Astrocyte of the hippocampus (primary cell): ENCODE data around the gene NANOS3.

ENCODE experiments used
- DNase-seq: peaks from one replicate; pipeline ENCODE4 v3.0.0; 2011; ENCODE audit warnings: low read depth, low spot score

NANOS3 gene

DNA sequence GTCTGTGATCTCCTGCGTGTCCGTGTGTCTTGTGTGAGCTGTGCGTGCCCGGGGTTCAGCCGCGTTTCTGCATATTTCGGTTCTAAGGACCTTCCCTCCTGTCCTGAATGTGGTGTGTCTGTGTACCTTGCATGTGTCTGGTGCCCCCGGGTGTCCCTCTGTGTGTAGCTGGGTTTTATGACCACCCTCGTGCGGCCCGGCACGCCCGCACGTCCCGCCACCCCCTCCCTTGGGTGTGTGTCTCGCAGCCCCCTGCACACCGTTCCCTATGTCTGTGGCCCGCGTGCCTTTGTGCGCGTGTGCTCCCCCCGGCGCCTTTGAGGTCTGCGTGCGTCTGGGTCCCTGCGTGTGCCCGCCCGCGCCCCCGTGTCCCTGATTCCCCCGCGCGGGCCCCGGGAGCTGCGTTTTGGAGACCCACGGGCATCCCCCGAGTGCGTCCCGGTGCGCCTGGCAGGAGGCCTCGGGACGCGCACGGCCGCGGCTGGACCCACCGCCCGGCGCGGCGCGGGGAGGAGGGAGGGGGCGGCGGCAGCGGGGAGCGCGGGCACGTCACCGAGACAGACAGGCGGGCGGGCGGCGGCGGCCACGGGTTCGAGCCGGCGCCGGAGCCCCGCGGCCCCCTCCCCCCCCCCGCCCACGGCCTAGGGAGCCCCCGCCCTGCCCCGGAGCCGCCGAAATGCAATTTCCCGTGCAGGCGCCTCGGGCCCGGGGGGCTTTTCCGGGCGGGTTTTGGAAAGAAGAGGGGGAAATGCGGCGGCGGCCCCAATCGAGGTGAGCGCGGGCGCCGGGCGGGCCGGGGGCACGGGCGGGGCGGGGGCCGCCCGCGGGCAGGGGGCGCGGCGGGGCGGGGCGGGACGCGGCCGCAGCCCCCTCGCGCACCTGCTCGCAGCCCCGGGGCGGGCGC lies 12.0 kb upstream of the NANOS3 start:
- DNase-seq = no peak

DNA sequence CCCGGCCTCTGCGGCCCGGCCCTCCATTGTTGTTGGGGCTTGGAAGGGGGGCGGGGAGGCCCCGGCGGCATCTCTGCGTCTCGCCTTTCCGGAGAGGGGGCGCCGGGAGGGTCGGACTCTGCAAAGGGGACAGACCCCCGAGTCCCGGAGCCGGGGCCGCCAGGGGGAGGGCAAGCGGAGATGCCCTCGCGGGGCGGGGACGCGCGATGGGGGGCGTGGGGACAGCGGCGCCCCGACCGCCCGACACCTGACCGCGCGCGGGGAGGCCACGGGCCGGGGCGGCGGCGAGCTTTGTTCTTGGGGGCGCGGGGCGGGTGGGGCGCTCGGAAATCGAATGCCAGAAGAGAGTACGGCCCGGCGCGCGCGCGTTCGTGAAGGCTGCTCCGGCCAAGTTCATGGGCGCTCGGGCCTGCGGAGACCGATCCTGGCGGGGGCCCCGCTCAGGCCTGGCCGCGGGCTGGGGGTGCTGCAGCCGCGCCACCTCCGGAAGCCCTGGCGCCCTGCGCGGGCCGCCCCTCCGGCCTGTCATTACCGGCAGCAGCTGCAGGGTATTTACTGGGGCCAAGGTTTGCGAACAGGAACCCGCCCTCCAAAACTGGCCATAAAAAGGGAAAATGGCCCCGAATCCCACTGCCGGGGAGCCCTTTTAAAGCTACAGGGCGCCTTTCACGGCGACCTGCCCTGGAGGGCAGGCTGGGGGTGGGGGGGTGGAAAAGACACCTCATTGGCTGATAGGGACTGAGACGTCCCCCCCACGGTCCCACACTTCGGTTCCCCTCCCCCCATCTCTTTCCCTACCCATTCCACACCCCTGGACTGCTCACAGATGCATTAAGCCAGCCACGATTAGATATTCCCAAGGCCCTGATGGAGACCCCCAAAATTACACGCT lies 11.1 kb upstream of the NANOS3 start:
- DNase-seq = no peak

DNA sequence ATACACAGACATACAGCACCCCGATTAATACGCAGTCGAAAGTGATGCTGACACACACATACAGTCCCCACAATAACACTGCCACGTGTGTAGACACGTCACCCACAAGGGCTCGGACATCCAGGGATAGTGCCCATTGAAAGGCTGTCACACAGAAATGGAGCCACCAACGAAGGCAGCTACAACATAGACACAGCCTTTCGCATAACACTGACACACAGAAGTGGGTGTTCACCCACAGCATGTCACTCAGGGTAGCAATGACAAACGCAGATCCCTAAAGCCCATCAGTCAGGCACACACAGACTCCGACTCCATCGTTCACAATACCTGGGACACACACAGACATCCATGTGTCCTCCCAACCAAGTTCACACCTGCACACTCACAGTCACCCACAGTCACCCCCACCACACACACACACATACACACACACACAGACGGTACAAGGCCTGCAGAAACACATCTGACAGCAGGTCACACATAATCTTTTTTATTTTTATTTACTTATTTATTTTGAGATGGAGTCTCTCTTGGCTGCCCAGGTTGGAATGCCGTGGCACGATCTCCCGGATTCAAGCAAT lies 10.4 kb upstream of the NANOS3 start:
- no peak for DNase-seq

DNA sequence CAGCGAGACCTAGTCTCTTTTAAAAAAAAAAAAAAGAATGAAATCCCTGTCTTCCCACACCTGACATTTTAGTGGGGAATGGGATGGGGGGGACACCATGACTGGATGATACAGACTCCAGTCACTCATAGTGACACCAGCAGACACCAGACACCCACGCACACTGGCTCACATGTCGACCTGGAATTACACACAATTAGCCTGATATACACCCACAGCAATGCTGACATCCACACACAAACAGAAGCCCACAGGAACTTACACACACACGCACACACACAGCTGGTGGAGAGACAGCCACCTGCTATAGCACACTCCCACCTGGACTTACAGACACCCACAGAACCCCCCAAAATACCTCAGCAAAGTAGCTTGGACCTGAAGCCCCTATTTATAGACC lies 8.3 kb upstream of the NANOS3 start:
- DNase-seq = no peak

DNA sequence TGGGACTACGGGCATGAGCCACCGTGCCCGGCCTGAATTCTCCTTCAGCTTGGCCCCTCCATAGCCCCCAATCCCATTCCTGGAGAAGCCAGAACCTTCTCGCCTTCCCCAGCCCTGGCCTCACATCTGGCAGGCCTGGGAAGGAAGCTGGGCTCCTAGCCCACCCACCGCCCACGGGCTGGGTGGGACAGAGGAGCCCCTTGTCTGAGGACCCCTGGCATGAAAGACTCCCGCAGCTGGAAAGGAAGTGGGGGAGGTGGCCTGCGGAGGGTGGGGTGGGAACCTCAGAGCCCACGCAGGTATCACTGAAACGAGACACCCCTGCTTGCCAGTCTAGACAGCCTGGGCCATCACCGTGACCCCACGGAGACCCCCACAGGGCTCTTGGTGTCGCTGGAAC lies 7.7 kb upstream of the NANOS3 start:
- no peak for DNase-seq

DNA sequence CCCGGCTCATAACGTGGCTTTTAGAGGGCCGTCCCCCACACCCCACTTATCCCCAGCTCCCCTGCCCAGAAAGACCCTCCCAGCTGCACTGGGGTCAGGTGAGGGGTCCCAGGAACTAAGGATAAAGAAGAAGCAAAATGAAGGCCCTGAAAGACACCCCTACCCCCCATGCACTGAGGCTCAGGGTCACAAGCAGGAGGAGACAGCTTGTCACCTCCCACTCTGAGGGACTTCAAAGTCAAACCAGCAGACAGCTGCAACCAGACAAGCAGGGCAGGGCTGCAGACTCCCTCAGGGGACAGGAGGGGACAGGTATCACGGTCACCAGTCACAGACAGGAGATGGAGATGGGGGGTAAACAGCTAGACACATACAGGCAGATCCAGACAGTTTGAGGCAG lies 6.1 kb upstream of the NANOS3 start:
- no peak for DNase-seq

DNA sequence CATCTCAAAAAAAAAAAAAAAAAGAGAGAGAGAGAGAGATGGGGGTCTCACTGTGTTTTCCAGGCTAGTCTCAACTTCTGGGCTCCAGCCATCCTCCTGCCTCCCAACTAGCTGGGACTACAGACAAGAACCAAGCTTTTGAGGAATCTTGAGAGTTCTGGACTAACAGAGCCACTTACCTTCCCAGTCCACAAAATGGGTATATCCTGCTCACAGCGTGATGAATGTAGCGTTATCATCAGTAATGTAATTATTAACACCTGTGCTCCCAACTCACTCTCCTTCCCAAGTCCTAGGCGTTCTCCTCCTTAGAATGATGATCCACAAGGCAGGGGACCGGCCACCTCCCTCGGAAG lies 4.6 kb upstream of the NANOS3 start:
- DNase-seq = no peak

DNA sequence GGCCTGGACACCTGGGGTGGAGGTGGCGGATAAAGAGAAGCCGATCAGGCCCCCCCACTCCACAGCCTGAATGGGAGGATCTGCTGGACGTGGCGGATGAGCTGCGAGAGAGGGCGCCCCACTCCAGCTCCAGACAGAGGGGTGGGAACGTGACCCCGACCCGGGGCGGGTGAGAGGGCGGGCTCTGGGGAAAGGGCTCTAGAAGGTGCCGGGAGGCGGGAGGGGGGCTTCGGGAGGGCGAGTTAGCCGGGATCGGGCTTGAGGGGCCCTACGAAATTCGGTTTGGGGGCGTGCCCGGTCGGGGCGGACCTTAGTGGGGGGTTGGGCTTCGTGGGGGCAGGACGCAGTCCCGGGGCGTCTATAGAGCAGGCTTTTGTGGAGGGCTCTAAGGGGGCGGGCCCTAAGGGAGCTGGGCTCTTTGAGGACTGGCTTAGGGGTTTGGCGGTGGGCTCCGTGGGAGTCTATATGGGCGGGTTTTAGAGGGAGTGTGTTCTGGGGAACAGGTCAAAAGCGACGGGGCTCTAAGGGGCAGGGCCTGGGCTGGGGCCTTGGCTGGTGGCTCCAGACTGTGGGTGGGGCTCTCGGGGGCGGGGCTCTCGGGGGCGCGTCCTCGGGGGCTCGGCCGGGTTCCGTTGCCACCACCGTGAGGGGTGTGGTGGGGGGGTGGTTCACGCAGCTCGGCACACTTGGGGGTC lies 4.1 kb upstream of the NANOS3 start:
- peak; percentile 26 for DNase-seq

DNA sequence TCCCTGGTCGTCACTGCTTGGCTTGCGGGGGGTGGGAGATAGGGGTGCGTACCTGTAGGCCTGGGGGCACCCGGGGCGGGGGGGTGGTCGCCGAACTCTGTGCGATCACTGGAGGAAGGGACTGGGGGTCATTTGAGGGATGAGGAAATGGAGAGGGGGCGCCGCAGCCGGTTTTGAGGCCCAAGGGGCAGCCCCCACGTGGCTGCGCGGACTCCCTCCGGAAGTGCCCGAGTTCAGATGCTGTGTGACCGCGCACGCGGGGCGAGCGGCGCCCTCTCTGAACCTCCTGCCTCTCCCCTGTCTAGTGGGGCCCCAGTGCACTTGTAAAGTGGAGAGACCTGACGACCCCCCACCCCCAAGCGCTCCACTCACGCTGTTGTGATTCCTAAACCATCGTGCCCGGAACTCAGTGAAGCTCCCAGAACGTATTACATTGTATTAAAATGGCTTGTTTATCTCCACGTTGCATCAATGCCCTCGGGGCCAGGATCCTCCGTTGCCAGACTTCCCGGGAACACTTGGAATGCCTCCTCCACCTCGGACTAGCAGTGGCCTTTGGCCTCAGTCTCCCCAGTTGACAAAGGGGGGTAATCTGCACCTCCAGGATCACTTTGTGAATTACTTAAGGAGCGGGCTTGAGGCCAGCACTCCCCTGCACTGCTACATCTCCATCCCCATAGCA lies 3.0 kb upstream of the NANOS3 start:
- DNase-seq = no peak

DNA sequence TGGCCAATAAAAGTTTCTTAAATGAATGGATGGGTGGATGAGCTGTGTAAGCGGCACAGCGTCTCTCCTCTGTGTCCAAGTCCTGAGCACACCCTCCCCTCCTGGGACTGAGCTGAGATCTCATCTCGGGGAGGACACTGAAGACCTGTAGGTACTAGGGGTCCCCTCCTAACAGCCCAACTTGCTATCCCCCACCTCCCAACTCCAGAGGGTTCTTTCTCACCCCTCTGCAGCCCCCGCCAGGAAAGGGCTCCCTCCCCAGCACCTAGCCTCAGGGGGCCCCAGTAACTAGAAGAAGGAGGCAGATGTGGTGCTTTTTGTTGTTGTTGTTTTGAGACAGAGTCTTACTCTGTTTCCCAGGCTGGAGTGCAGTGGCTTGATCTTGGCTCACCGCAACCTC lies 1.1 kb upstream of the NANOS3 start:
- no peak for DNase-seq

DNA sequence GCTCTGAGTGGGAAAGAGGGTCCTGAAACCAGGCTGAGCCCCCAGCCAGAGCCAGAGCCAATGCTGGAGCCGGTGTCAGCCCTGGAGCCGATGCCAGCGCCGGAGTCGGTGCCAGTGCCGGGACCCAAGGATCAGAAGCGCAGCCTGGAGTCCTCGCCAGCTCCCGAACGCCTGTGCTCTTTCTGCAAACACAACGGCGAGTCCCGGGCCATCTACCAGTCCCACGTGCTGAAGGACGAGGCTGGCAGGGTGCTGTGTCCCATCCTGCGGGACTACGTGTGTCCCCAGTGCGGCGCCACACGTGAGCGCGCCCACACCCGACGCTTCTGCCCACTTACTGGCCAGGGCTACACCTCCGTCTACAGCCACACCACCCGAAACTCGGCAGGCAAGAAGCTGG lies 369 bp downstream of the NANOS3 start:
- DNase-seq = no peak

DNA sequence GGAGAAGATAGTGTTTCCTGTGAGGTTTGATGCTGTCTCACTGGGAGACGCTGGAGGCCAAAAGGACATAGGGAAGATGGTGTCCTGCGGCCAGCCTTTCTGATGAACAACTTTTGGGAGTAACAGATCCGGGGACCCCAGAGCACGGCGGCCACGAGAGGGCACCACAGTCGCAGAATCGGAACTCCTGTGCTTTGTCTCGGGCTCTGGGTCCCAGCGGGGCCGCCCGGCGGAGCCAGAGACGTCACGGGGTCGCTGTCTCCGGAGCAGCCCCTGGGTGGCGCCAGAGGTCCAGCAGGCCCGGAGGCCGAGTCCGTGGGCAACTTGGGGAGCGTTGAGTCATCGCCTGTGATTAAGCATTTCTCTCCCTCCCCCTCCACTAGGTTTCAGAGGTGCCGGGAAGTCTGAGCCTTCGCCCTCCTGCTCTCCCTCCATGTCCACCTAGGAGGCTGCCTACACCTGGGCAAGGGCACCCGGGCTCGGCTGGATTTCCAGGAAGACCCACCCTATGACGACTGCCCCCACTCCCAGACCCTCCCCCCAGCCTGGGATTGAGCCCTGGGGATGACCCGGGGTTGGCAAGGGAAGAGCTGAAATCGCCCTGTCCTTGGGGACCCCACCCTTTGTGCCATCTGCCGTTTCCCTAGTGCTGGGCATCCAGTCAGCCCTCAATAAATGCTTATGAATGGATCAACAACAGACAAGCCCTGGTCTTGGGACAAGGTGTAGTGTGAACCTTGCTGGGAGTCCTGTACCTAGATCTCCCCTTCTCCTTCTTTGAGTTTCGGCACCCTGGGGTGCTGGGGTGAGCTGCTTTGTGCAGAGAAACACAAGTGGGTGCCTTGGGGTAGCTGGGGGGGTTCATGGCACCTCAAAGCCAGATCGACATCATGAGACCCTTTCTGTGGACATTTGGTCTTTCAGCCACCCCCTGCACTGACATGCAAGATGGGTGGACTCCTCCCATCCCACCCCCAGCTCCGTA lies 3.4 kb downstream of the NANOS3 start:
- DNase-seq = peak; percentile 99

DNA sequence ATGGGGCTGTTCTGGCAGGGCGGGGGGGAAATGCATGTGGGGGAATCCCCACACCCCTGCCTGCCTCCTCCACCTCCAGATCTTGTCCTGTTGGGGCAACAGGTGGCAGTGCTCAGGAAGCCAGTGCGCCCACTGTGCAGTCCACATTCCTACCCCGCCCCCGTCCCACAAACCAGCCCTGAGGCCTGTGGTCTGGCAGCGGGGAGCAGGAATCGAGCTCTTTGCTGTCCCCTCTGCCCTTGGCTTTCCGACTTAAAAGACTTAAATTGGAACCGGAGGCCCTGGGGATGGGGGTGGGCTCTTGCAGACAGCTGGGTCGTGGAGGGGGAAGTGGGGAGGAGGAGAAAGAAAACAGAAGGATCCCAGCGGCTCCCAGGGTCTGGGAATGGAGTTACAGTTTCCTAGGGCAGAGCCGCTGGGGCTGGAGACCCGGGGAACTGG lies 4.3 kb downstream of the NANOS3 start:
- DNase-seq = peak; percentile 80

DNA sequence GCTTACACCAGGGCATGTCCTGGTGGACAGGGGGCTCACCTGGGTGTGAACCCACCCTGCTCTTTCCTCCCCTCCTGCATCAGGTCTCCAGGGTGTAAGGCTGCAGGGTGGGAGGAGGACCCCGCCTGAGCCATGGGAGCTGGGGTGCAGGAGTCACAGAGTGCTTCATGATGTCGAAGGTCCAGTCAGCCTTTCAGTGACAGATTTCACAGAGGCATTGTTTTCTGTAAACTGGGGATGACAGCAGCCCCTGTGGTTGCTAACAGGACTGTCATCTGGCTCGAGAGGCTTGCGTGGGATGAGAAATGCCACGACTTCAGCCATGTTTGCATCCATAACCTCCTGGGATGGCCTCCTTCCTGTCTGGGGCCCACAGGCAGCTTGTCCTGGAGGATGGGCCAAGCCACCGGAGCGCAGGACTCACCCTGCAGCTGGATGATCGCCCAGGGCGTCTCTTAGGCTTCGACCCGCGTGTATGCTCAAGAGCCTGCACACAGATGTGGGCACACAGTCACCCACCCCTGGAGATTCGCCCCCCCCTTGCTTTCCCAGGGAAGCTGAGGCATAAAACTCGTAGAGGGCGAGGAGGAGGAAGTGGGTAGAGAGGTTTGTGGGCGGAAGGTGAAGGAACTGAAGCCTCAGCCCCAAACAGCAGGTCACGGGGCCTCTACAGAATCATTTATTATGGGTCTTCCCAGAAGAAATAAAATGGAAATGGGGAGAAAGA lies 4.9 kb downstream of the NANOS3 start:
- DNase-seq = peak; percentile 57

DNA sequence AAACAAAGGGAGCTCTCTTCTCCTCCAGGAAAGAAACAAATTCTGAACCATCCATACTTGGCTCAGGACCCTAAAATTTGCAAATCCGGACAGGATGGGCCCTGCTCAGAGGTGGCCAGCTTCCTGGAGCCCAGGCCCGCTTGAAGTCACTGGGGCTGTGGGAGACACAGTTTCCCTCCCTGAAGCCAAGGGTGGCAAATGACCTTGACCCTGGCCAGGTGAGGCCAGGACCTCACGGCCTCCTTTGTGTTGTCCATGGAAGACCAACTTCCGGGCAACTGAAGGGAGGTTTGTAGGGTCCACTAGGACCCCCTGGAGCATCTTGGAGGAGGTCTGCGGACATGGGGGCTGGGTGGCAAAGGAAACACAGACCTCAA lies 5.5 kb downstream of the NANOS3 start:
- no peak for DNase-seq

DNA sequence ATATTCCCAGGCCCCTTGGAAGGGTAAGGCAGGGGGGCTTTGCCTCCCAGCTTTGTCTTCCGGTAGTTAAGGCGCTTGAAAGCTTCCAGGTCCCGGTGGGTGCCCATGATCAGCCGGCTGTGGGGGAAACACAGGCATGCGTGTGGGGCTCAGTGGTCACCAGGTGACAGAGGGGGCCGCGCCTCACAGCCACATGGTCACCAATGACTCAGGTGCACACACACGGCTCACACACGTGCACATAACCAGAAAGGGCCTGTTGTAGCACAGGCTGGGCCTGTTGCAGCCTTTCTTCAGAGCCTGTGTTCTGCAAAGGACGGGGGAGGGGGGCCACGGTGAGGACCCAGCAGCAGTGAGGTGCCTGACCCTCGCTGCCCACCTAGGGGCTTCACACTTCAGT lies 5.9 kb downstream of the NANOS3 start:
- DNase-seq = no peak

DNA sequence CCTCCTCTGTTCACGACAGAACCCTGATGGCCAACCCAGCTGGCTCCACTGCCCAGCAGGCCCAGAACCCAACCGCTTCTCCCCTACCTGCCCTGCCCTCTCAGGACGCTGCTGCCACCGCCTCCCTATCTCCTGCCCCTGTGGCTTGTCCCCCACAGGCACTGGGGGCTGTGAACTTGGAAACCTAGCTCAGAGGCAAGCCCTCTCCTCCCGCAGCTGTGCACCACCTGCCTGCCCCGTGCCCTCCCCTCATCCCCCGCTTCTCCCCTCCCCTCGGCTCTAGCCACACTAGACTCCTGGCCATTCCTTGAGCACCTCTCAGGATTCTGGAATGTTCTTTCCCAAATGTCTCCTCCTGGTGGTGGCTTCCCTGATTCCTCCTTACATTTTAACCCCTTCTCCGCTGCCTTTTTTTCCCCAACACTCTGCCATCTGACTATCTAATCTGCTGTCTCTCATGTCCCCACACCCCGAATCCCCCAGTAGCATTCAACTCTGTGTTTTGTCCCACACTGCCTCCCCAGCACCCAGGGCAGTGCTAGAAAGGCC lies 6.7 kb downstream of the NANOS3 start:
- no peak for DNase-seq

DNA sequence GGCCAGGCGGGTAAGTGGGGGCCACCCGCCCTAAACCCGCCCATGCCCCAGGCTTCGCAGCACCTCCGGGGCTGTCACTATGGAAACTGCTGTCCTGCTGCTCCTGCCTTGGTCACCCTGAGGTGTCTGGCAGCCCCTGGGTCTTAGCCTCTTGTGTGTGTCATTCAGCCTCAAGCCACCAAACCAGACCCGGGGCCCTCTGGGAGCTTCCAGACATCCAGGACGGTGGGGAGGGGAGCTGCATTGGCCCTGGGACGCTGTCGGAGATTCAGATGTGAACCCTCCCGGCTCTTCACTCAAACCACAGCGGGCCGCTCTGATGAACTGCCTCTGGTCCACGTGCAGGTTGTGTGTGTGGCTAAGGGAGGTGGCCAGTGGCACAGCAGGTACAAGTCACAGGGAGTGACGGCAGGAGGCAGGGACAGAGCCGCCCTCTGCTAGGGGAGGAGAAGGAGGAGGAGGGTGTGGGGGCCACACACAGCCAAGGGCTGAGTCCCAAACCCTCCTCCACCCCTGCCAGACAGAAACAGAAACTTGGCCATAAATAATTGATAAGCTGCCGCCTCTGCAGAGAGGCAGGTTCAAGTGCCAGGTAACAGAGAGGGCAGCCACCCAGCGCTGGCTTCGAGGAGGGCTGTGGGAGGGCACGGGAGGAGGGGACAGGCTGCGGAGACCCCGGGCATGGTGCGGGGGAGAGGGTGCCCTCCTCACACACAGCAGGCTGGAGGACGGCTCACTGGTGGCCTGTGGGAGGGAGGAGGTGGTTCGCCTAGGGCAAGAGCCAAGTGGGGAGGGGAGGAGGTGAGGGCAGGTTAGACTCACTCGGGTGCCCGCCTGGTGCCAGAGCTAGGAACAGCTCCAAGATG lies 8.0 kb downstream of the NANOS3 start:
- DNase-seq = no peak
